ENCODE results near the gene NFIB. TPM values are rescaled to one million over a fixed set of nuclear protein-coding genes. Genes with fewer than 3 reads are reported as not detected.

NFIB gene
- total and polyA plus RNA-seq, 2 of the 4 experiments (the other 2 are of a cell fraction), result 1.4 to 2.0 TPM

- dilution Hi-C loops (cut with HindIII; ENCODE audit: low sequenced_read_pairs, unreplicated experiment), result no loop called here
- ChIA-PET POLR2A (ENCODE audit: unreplicated experiment) (no interaction called here), CTCF (no interaction called here)
- Histone ChIP-seq H3K27ac (ENCODE audit: insufficient read depth, low read length) (no peak overlapping the region), H3K79me1 (ENCODE audit: low read depth in 1 of 2, low read length in 2 of 2) (no peaks in the 10 kb centered on the region), H3K14ac (replicated peaks; ENCODE audit: low read depth, low read length) (no peak overlapping the region), H2BK15ac (ENCODE audit: low read depth, low read length) (no peak overlapping the region), H3K9me1 (ENCODE audit: insufficient read depth, low read length) (no peaks in the 10 kb centered on the region), H3K4ac (ENCODE audit: low read depth, low read length) (no peak overlapping the region), H3K56ac (ENCODE audit: extremely low read depth, insufficient read depth, low read length) (no peak overlapping the region), H2BK20ac (ENCODE audit: low read depth, low read length) (no peak overlapping the region), H3K9ac (ENCODE audit: low read depth, low read length) (no peak overlapping the region), H2AK9ac (replicated peaks; ENCODE audit: low read depth, low read length, poor library complexity) (no peak overlapping the region), H2AFZ (replicated peaks; ENCODE audit: low read length, poor library complexity) (no peak overlapping the region), H2BK120ac (ENCODE audit: low read depth, low read length) (no peak overlapping the region), H4K91ac (ENCODE audit: insufficient read depth, low read depth, low read length) (no peak overlapping the region), H3K27me3 (ENCODE audit: control insufficient read depth, insufficient read depth, low read length) (peaks cover 7% of the 10 kb centered on the region), H3K4me1 (ENCODE audit: control insufficient read depth, insufficient read depth, low read length) (peaks cover 6% of the 10 kb centered on the region), H4K8ac (ENCODE audit: low read depth in 2 of 2, low read length in 2 of 2) (no peak overlapping the region), H2AK5ac (ENCODE audit: low read depth, low read length) (no peak overlapping the region), H3K36me3 (ENCODE audit: control insufficient read depth, insufficient read depth, low read length) (no peaks in the 10 kb centered on the region), H3K4me2 (ENCODE audit: low read depth, low read length) (peak overlapping the region; percentile 38; the same call in 1 of the 2 replicates), H3K23ac (ENCODE audit: low read depth, low read length) (no peak overlapping the region), H4K20me1 (ENCODE audit: insufficient read depth, low read length) (no peaks in the 10 kb centered on the region), H4K5ac (ENCODE audit: low read depth, low read length) (no peak overlapping the region), H3K18ac (ENCODE audit: low read depth, low read length) (no peak overlapping the region), H3K9me3 (ENCODE audit: control insufficient read depth, insufficient read depth, low read length) (no peaks in the 10 kb centered on the region), H2BK5ac (ENCODE audit: low read depth, low read length, poor library complexity, severe bottlenecking) (peak overlapping the region; percentile 11), H3K4me3 (ENCODE audit: insufficient read depth, low read depth, low read length) (no peak overlapping the region)
- in situ Hi-C loops (cut with MboI; ENCODE audit: low sequenced_read_pairs), result no loop called here
- BruUV-seq (replicated peaks), result no TSS peak
- WGBS, 2 experiments (ENCODE audit: extremely low coverage in 2 of 2, insufficient read length in 1 of 2), result no CpG with 5 or more reads among the region's 1 CpG
- ATAC-seq (ENCODE audit: low read depth) (peak; percentile 69), DNase-seq (peak; percentile 47)
- intact Hi-C loops (cut with micrococcal nuclease), result loop anchor here (10.0 kb wide), 1 partner anchor 164 kb away; no protein-coding TSS in a partner anchor
- TF ChIP-seq MXI1 (IDR thresholded peaks at IDR 0.05; ENCODE audit: borderline replicate concordance, low read depth, low read length) (no peak), MAFK (IDR thresholded peaks at IDR 0.05; ENCODE audit: low read depth, low read length) (no peak), CTCF (conservative IDR thresholded peaks at IDR 0.05; ENCODE audit: low read depth, low read length) (no peak), BHLHE40 (IDR thresholded peaks at IDR 0.05; ENCODE audit: low read depth, low read length) (no peak), CHD1 (IDR thresholded peaks at IDR 0.05; ENCODE audit: low read depth, low read length) (no peak), NFE2L2 (IDR thresholded peaks at IDR 0.05; ENCODE audit: low read depth, low read length) (no peak)
Observed at GRCh38 chr9:14250794-14251153, 63.2 kb downstream of the NFIB start.
